HUDEP-2 (cell line): ENCODE results near the gene PTPRD.
A peak's percentile ranks its signal among the peaks of the same experiment; 100 is the strongest.

Experiments used
- DNase-seq, 76 experiments: peaks; one replicate each; lab custom pipeline; 2025; ENCODE audit not compliant: unreplicated experiment in 76 of 76; lab: John Stamatoyannopoulos, UW

PTPRD gene

DNA sequence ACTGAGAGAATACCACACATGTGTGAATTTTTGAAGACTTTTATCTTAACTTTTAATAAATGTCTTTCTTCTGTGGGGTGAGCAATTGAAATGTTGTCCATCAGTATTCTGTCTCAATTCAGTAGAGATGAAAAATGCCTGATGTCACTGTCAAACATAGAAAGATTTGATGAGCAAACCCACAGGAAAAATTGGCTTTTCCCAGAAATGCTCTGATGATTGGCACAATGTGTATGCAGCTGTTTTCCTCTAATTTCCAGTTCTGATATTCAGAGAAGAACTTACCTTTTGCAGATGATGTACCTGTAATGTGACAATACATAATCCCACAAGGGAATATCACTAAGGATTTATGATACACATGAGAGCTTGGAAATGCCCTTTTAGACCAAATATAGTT, 340.0 kb downstream of the PTPRD start:
- DNase-seq: no peak

GRCh38 chr9:10268531-10269485, 344.0 kb downstream of the PTPRD start:
- peak in 63 of 76 experiments; percentile 2 to 78 (median 35) for DNase-seq

- peak in 1 of 76 experiments; percentile 10 for DNase-seq
These were observed 347.6 kb downstream of the PTPRD start for GRCh38 chr9:10265153-10265631.

GRCh38 chr9:10260501-10260900, 352.3 kb downstream of the PTPRD start:
- DNase-seq: no peak

GRCh38 chr9:10259668-10260067, 353.1 kb downstream of the PTPRD start:
- no peak for DNase-seq

GRCh38 chr9:10255758-10256157, 357.0 kb downstream of the PTPRD start:
- DNase-seq: no peak

GRCh38 chr9:10254338-10254737, 358.5 kb downstream of the PTPRD start:
- DNase-seq: no peak

DNA sequence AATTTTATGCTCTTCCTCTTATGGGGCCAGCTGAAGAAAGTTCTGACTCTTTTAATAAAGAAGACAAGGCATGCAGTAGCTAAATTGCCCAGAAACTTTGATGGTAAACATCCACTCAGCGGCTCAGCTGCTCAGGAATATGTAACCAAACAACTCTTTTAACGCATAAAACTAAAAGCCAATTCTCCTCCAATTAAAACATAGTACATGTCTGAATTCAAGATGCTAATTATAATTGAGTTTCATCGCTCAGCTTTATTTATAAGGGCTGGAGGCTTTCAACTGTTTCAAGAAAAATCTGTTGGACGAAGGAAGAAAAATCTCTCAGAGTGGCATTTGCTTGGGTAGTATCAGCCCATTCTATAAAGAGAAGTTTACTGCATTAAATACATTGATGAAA, 359.5 kb downstream of the PTPRD start:
- DNase-seq: no peak

- peak in 75 of 76 experiments; percentile 6 to 98 (median 90) for DNase-seq
These were observed 360.6 kb downstream of the PTPRD start for GRCh38 chr9:10252174-10252573.

DNA sequence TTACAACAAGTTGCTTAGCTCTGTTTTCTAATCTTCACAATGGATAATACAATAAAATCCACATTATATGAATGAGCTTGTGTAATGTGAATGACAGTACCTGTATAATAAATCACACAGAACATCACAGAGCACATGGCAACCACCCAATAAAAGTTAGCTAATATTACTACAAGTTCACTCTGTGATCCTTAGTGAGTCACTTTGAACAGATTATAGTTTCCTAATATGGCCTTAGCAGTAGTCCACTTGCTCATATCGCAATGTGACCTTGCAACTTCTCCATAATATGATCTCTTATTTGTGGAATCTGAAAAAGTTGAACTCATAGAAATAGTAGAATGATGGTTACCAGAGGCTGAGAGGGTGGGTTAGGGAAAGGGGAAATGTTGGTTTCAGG, 361.3 kb downstream of the PTPRD start:
- peak in 3 of 76 experiments; percentile 12 to 23 (median 13) for DNase-seq

GRCh38 chr9:10250219-10250618, 362.6 kb downstream of the PTPRD start:
- peak in 2 of 76 experiments; percentile 4 to 7 for DNase-seq

DNA sequence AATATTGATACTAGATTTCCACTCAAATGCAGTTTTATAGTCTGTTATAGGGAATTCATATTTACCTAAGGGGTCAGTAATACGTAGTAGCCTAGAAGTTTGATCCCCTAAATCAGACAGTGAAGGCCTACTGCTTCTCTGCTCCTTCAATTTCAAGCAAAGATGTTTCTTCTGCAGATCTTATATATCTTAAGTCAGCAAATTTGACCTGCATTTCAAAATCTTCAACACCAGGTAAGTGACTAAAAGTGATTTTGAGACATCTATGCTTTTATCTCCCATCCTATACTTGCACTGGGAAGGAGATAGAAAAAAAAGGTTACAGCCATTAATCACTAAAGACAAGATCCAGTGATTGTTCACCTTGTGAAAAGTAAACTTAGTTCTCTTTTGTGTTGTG, 363.9 kb downstream of the PTPRD start:
- no peak for DNase-seq

GRCh38 chr9:10242255-10242654, 370.5 kb downstream of the PTPRD start:
- DNase-seq: no peak

DNA sequence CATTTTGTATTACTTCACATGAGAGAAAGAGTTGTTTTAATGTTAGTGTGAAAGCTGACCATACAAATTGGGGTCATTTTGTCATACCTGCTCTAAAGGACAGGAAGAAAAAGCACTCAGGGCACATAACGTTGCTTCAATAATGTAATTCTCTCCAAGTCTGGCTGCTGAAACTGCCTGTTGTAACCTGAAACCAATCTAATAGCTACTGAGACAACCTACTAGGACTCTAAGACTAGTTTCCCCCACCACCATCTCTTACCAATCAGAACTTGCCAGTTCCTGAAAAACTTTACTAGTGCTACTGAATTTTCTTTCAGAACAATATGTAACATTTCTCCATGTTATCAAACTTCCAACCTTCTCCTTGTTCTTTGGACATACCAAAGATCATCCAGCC, 374.7 kb downstream of the PTPRD start:
- no peak for DNase-seq

GRCh38 chr9:10237584-10237983, 375.2 kb downstream of the PTPRD start:
- DNase-seq: no peak

GRCh38 chr9:10236161-10236560, 376.6 kb downstream of the PTPRD start:
- DNase-seq: no peak

DNA sequence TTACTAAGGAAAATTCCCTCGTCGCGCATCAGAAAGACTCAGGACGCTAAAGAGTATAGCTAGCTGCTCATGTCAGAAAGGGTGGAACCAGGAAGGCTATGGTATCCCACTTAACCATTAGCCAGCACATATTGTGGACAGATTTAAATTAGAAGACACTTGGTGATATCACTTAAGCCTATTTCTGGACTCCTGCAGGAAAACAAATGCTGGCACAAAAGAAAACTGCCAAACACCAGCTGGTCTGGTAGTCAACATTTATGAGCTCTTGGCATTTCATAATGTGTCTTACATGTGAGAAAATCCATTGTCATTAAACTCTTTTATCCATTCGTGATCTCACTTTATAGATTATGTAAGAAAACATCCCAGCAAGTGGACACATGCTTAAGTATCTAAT, 377.4 kb downstream of the PTPRD start:
- DNase-seq: no peak

DNA sequence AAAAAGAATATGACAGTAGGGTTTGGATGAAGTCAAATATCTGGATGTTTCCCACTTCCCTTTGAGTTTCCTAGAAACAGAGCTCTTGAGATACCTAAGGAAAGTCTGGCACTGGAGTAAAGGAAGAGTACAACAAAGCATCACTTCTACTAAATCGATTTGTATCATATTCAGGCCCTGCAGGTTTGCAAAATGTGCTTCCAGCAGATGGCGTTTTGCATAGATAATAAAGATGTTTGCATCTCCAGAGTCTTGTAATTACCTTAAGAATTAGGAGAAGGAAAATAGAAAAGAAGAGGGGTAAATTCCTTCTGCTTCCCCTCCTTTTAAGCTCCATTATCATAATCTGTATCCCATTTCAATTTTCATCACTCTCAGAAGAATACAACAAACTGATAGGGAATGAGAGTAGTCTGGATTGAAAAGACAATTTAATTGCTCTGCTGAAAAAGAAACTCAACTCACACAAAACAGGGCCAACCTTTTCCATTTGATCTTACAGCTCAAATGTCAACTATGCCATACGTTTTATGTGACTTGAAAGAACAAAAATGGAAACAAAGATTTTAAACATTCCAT, 380.4 kb downstream of the PTPRD start:
- peak in 36 of 76 experiments; percentile 2 to 50 (median 16) for DNase-seq

- no peak for DNase-seq
These were observed 382.3 kb downstream of the PTPRD start for GRCh38 chr9:10230512-10230911.

DNA sequence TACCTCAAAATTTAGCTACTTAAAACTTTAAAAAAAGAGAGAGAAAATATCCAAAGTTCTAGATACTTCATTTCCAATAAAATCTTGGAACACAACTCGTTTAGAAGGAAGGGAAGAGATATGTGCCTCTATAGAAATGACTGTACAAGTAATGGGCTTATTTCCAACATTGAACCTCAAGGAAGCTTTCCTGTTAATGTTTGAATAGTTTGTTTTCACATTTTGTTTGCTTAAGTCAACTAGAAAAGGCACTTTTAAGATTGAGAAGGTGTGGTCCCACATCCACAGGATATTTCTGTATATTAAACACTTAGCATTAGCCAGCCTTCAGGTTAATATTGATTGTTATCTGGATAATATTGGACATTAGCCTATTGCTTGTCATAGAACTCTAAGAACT, 384.7 kb downstream of the PTPRD start:
- DNase-seq: no peak

DNA sequence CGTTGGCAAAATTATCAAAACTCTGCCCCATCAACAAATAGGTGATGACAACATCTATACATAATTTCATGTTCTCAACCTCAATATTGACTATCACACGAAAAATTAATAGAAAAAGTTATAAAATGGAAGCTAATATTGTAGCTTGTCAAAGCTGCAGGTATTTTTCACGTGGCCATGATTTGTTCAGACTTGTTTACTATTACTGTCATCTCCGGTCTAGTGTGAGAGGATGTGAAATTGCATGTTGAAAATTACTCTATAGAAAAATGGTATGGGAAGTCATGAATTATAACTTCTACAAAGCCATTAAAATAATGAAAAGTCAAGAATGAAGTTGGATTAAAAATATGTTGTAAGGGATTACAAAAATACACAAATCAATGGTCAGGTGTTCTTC, 385.8 kb downstream of the PTPRD start:
- no peak for DNase-seq

- DNase-seq: no peak
These were observed 400.1 kb downstream of the PTPRD start for GRCh38 chr9:10212702-10213101.
